ENCODE data around the gene SFN.
"Not testable (repeated sequence)": the region's sequence is repeated elsewhere in the genome, so short reads cannot be mapped to it uniquely, and the experiment has no call there.

SFN gene

GRCh38 chr1:26839779-26840178 lies 23.2 kb upstream of the SFN start:
- no peak for DNase-seq

GRCh38 chr1:26844424-26845196 lies 18.3 kb upstream of the SFN start:
- DNase-seq = no peak

GRCh38 chr1:26847826-26848225 lies 15.1 kb upstream of the SFN start:
- DNase-seq = not testable (repeated sequence)

GRCh38 chr1:26848499-26848898 lies 14.4 kb upstream of the SFN start:
- no peak for DNase-seq

- DNase-seq = no peak
These were observed 13.8 kb upstream of the SFN start for GRCh38 chr1:26848941-26849774.

- DNase-seq = no peak
These were observed 11.8 kb upstream of the SFN start for GRCh38 chr1:26851106-26851684.

GRCh38 chr1:26852701-26853100 lies 10.2 kb upstream of the SFN start:
- DNase-seq = no peak

- peak; percentile 52 for DNase-seq
These were observed 9.8 kb upstream of the SFN start for GRCh38 chr1:26853156-26853555.

- DNase-seq = no peak
These were observed 9.3 kb upstream of the SFN start for GRCh38 chr1:26853600-26853999.

GRCh38 chr1:26854906-26855305 lies 8.0 kb upstream of the SFN start:
- DNase-seq = no peak

GRCh38 chr1:26855636-26856035 lies 7.3 kb upstream of the SFN start:
- no peak for DNase-seq

- DNase-seq = no peak
These were observed 6.8 kb upstream of the SFN start for GRCh38 chr1:26856181-26856580.

GRCh38 chr1:26856604-26857469 lies 6.1 kb upstream of the SFN start:
- DNase-seq = no peak

- DNase-seq = no peak
These were observed 5.4 kb upstream of the SFN start for GRCh38 chr1:26857473-26858060.

GRCh38 chr1:26858160-26858559 lies 4.8 kb upstream of the SFN start:
- DNase-seq = no peak

- DNase-seq = no peak
These were observed 3.9 kb upstream of the SFN start for GRCh38 chr1:26858891-26859640.

GRCh38 chr1:26861286-26861701 lies 1.7 kb upstream of the SFN start:
- DNase-seq = no peak

GRCh38 chr1:26861889-26862378 lies 1.0 kb upstream of the SFN start:
- DNase-seq = no peak

GRCh38 chr1:26863685-26864077 lies 732 bp downstream of the SFN start:
- DNase-seq = no peak

GRCh38 chr1:26864610-26865480 lies 1.9 kb downstream of the SFN start:
- peak; percentile 94 for DNase-seq
